Measurements from ENCODE around the gene PYGO2. TPM values are rescaled to one million over a fixed set of nuclear protein-coding genes. Genes with fewer than 3 reads are reported as not detected.

PYGO2 gene
- total and polyA plus RNA-seq, 2 of the 8 experiments (the other 6 are each of a cell fraction or from before 2014, with no cell fraction given), result 31.0 to 31.6 TPM

DNA sequence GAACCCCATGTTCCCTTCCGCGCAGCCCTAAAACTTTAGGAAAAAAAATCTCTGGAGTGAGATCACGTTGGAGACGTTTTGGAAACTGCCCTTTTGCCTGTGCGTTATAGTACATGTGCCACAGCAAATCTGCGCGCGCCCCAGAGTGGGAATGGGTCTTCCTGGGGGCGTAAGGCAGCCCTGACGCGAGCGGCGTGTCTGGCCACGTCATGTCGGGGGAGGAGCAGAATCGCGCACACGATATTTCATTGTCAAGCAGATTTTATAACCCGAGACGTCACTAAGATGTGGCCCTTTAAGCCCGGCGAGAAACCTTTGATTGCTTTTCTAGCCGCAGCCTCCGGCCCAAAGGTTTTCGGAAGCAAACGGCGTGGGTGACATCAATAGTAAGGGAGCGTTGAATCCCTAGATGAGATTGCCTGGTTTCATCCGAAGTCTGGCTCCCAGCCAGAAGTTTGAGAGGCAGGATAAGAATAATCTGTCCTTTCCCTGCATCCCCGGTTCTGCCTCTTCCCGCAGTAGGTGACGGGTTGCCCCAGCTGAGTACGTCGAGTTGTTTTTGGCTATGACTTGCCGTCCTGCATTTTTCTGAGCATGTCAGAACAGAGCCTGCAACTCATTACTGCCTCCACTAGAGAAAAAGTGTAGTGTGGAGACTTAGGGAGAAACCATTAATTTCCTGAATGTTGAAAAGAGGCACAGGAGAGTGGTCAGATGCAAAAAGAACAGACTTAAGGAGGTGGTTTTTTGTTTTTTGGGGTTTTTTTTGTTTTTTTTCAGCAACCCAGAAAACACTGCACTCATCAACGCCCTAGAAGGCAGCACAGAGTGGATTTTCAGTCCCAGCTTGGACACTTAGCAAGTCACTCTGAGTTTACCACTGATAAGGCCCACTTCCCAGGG, 24.2 kb downstream of the PYGO2 start:
- Histone ChIP-seq H3K36me3 (ENCODE audit: control insufficient read depth in 2 of 4, insufficient read depth in 4 of 4, low read length in 3 of 4) (no peaks in the 10 kb centered on the region), H3K23me2 (ENCODE audit: low read depth, low read length) (peaks cover 12% of the 10 kb centered on the region), H3K23ac (ENCODE audit: insufficient read length) (no peak overlapping the region), H3K4me2 (ENCODE audit: insufficient read depth in 1 of 2, low read depth in 2 of 2, low read length in 2 of 2) (peak overlapping the region; percentile 79 to 94), H3K27me3 (replicated peaks in 1 of 4; ENCODE audit: control insufficient read depth in 3 of 4, extremely low read depth in 1 of 4, insufficient read depth in 3 of 4, low read length in 3 of 4) (no peaks in the 10 kb centered on the region), H3K4me1 (replicated peaks in 1 of 4; ENCODE audit: control insufficient read depth in 3 of 4, insufficient read depth in 4 of 4, low read length in 3 of 4) (peaks cover 4 to 9% (median 7%) of the 10 kb centered on the region in 4 experiments; a peak in 6 of 7 replicates), H4K5ac (ENCODE audit: insufficient read length, low read depth, low read length) (no peak overlapping the region), H3K4ac (replicated peaks; ENCODE audit: insufficient read length, low read depth, low read length) (no peak overlapping the region), H2BK120ac (replicated peaks; ENCODE audit: low read depth, low read length) (no peak overlapping the region), H2BK15ac (ENCODE audit: low read length) (0 out of 2 replicates have a peak overlapping the region, but pooled peaks have one; percentile 22), H3K14ac (ENCODE audit: insufficient read length) (no peak overlapping the region), H4K8ac (ENCODE audit: extremely low read depth, insufficient read depth, low read length) (peak overlapping the region; percentile 53; the same call in 1 of the 2 replicates), H2AFZ (ENCODE audit: low read length) (peak overlapping the region; percentile 96), H4K20me1 (replicated peaks in 1 of 2; ENCODE audit: control insufficient read depth in 1 of 2, insufficient read depth in 2 of 2, low read length in 2 of 2) (no peaks in the 10 kb centered on the region), H3K18ac (ENCODE audit: extremely low read depth, low read length) (peak overlapping the region; percentile 79), H3K56ac (replicated peaks; ENCODE audit: insufficient read length, low read depth, low read length) (no peak overlapping the region), H3K4me3 (ENCODE audit: extremely low read depth in 1 of 4, insufficient read depth in 2 of 4, low read depth in 3 of 4, low read length in 4 of 4) (peak overlapping the region; percentile 71 to 87 (median 72)), H2AK5ac (ENCODE audit: low read depth, low read length) (no peak overlapping the region), H3K9ac (replicated peaks in 1 of 4; ENCODE audit: extremely low read depth in 1 of 4, low read depth in 3 of 4, low read length in 3 of 4) (peak overlapping the region; percentile 63 to 99 (median 99)), H3K79me1 (ENCODE audit: low read depth, low read length) (no peaks in the 10 kb centered on the region; the same call in 1 of the 2 replicates), H2BK20ac (ENCODE audit: low read length) (no peak overlapping the region), H2BK5ac (ENCODE audit: low read depth, low read length) (peak overlapping the region; percentile 100), H3K9me3 (ENCODE audit: insufficient read depth in 2 of 2, low read depth in 1 of 2, low read length in 1 of 2) (no peaks in the 10 kb centered on the region), H3K79me2 (ENCODE audit: control insufficient read depth in 1 of 2, insufficient read depth in 2 of 2, low read length in 2 of 2) (no peaks in the 10 kb centered on the region), H2BK12ac (ENCODE audit: low read depth, low read length) (peak overlapping the region; percentile 98; the same call in 1 of the 2 replicates), H4K91ac (replicated peaks; ENCODE audit: insufficient read length, low read length) (no peak overlapping the region), H3K27ac (ENCODE audit: low read depth, low read length) (peak overlapping the region; percentile 99)
- ChIA-PET CTCF (ENCODE audit: partially characterized antibody) (interaction anchor here (1.2 to 2.5 kb wide), 6 partner anchors 19 to 275 kb away, joined by 3 to 6 read pairs (median 4); partner anchors contain the start of gene PBXIP1), POLR2A (ENCODE audit: partially characterized antibody) (interaction anchor here (0.5 to 2.6 kb wide), 34 partner anchors 10 to 461 kb away, joined by 3 to 22 read pairs (median 4); partner anchors contain the start of genes ADAM15, ADAR, FLAD1 and LENEP)
- 4% methylated on average over 36 of the region's 36 CpGs; no CpG with 5 or more reads in 1 of the 2 experiments for WGBS, 2 experiments (ENCODE audit: extremely low coverage in 1 of 2, insufficient coverage in 1 of 2, insufficient read length in 1 of 2, insufficient replicate concordance in 2 of 2, low coverage in 1 of 2, low lambda C conversion rate in 2 of 2, missing lambda C conversion rate in 1 of 2)
- FAIRE-seq (no peak), DNase-seq (ENCODE audit: low read depth in 1 of 2, low spot score in 2 of 2) (peak in 1 of 2 experiments; percentile 89)
- TF ChIP-seq CREB1 (IDR thresholded peaks at IDR 0.05) (peak; percentile 97), HDAC6 (IDR thresholded peaks at IDR 0.05; ENCODE audit: low read depth, low read length) (no peak), FOSL1 (IDR thresholded peaks at IDR 0.05; ENCODE audit: insufficient read depth, low read depth, low read length) (no peak), GABPA (IDR thresholded peaks at IDR 0.05; ENCODE audit: borderline replicate concordance, insufficient read depth, low read length) (no peak), SIX5 (IDR thresholded peaks at IDR 0.05; ENCODE audit: low read depth, low read length) (no peak; the same call in 1 of the 2 replicates), ASH2L (IDR thresholded peaks at IDR 0.05; ENCODE audit: low read length) (no peak), JUN (IDR thresholded peaks at IDR 0.05; ENCODE audit: low read depth, low read length) (no peak), PHF8 (conservative IDR thresholded peaks at IDR 0.05; ENCODE audit: low read depth, low read length) (peak; percentile 29), CHD1 (IDR thresholded peaks at IDR 0.05; ENCODE audit: low read depth, low read length) (peak; percentile 92; the same call in 1 of the 2 replicates)
- TF ChIP-seq, protein P1, sequence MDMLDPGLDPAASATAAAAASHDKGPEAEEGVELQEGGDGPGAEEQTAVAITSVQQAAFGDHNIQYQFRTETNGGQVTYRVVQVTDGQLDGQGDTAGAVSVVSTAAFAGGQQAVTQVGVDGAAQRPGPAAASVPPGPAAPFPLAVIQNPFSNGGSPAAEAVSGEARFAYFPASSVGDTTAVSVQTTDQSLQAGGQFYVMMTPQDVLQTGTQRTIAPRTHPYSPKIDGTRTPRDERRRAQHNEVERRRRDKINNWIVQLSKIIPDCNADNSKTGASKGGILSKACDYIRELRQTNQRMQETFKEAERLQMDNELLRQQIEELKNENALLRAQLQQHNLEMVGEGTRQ (IDR thresholded peaks at IDR 0.05; ENCODE audit: low read length), result no peak

All from H1 (cell line).